Epithelial cell of esophagus (primary cell): ENCODE data around the gene PLCE1.

Experiments
- DNase-seq: peaks from one replicate; pipeline ENCODE4 v3.0.0; 2010; ENCODE audit warnings: low read depth
- H3K4me3 ChIP-seq: 2 replicates; pipeline ENCODE4 v1.5.1; 2011; ENCODE audit warnings: mild to moderate bottlenecking, low read length, control low read depth
- TF ChIP-seq, protein P1 (sequence below): IDR thresholded peaks from 2 replicates; pipeline ENCODE4 v1.5.1; 2011; ENCODE audit warnings: low read depth, mild to moderate bottlenecking, low read length, control low read depth, inconsistent platforms; ENCODE audit not compliant: insufficient read depth; ENCODE audit errors: missing control alignments

The PLCE1 gene

DNA sequence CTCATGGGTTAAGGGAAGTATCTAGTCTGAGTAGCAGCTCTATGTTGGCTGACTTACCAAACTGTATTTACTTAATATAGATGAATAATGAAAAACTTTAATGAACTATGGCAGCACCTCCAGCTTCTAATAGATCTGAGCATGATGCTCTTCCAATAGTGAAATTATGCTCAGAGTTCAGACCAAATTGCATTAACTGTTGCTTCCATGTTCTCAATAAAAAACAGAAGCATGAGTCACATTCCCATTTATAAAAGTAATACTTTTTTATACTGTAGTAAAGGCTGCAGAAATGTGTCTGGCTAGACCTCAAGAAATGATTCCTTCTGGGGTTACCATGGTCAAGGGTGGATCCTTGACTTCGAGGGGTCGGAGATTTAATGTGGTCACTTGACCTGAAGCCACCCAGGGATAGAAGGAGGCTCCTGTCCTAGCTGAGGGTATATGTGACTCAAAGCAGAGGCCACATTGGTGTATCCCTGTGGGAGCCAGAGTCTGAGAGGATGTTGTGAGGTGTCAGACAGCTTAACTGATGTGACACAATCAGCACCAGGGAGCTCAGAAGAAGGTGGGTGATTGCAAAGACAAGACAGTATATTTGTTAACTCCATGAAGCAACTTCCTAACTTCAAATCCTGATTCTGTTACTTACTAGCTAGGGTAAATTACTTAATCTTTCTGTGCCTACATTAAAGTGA, 19.8 kb upstream of the PLCE1 start:
- TF ChIP-seq, protein P1, sequence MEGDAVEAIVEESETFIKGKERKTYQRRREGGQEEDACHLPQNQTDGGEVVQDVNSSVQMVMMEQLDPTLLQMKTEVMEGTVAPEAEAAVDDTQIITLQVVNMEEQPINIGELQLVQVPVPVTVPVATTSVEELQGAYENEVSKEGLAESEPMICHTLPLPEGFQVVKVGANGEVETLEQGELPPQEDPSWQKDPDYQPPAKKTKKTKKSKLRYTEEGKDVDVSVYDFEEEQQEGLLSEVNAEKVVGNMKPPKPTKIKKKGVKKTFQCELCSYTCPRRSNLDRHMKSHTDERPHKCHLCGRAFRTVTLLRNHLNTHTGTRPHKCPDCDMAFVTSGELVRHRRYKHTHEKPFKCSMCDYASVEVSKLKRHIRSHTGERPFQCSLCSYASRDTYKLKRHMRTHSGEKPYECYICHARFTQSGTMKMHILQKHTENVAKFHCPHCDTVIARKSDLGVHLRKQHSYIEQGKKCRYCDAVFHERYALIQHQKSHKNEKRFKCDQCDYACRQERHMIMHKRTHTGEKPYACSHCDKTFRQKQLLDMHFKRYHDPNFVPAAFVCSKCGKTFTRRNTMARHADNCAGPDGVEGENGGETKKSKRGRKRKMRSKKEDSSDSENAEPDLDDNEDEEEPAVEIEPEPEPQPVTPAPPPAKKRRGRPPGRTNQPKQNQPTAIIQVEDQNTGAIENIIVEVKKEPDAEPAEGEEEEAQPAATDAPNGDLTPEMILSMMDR = no peak
- no peak for DNase-seq

DNA sequence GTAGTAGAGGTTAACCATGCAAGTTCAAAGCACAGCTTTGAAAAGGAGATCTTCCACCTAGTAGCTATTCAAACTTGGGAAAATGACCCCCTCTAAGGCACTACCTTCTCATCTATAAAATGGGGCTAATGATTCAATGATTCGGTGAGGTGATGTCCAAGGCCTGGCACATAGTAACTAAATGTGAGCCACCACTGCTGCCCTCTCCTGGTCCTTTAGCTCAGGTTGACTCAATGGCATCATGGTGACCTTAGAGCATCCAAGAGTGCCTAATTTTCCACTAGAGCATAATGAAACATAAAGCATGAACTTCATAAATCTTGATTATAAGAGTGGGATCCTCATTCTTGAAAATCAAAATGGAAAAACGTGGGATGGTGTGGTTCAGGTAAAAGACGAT, 16.3 kb upstream of the PLCE1 start:
- DNase-seq = no peak
- TF ChIP-seq, protein P1 = no peak
- no peak overlapping the region for H3K4me3 ChIP-seq

More for the DNA sequence above, 19.8 kb upstream of the PLCE1 start:
- no peak overlapping the region for H3K4me3 ChIP-seq

DNA sequence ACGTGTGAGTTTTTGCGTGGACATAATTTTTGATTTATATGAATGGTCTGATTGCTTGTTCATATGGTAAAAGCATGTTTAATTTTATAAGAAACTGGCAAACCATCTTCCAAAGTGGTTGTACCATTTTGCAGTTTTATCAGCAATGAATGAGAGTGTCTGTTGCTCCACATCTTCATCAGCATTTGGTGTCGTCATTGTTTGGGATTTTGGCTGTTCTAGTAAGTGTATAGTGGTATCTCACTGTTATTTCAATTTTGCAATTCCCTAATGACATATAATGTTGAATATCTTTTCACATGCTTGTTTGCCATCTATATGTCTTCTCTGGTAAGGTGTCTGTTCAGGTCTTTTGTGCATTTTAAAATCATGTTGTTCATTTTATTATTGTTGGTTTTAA, 13.2 kb upstream of the PLCE1 start:
- DNase-seq = no peak
- TF ChIP-seq, protein P1 = no peak
- no peak overlapping the region for H3K4me3 ChIP-seq

DNA sequence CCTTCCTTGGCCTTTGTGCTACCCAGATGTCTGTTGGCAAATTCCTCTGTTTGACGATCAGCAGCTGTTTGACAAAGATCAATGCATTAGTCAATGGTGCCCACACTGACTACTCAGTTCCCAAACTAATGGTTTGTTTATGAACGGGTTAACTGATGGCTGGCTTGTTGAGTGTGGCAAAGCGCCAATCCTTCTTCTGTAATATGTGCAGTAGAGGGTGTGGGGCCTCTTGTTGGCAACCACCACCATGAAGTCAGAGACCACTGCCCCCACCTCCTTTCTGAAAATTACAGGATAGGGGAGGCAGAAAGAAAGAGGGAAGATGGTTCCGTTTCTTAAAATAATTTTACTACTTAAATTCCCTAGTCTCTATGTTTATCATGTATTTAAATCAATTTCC, 2.6 kb upstream of the PLCE1 start:
- H3K4me3 ChIP-seq = no peak overlapping the region
- no peak for DNase-seq
- TF ChIP-seq, protein P1 = no peak

DNA sequence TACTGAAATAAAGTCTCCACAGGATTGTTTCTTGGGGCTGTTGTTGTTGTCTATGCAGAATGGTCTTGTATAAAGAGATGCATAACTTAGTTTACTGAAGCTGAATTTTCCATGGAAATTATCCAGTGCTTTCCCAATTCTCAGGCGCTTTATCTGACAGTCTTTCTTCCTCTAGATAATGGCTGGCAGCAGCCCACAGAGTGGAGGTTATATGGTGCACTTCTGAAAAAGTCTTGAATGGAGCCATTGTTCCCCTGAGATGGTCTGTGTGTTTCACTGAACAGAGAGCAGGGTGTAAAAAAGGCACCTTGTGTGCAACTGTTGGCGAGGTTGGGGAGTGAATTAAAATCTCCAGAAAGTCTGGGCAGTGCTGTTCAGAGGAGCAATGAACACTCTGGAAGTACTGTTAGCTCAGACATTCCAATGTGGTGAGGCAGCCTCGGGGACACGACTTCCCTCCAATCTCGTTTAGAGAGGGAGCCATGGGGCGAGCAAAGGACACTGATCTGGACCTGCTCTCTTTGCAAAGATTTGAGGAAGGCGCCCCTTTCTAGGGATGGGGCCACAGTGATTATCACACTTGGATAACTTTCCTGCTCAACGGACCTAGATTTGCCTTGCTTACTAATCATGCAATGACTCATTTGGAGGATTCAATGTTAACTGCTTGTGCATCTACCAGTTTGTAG, 2.0 kb upstream of the PLCE1 start:
- H3K4me3 ChIP-seq = no peak overlapping the region
- TF ChIP-seq, protein P1 = no peak
- DNase-seq = peak; percentile 55

DNA sequence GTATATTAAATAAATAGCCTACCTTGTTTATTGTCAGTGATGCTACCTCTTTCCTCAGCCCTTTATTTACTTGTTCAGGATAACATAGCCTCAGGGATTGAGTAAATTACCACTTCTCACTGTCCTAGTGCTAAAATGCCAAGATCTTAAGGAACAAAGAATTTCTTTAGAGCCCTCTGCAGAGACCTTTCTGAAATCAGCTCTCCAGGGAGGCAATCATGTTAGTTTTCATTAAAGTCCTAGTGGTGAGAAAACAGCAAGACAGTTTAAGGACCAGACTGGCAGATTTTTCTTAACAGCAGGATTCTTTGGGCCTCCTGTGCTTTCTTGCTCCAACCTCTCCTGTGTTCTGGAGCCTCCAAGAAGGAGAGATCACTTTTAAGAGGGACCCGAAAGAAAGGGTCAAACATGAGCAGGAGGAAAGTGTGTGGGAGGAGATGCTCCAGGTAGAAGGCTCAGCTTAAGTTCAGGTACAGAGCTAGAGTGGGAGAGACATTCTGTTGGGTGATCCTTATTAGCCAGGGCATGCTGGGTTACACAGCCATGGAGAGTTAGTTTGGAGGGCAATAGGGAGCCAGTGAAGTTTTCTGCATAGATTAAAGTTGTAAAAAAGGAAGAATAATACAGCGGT, 1.2 kb upstream of the PLCE1 start:
- TF ChIP-seq, protein P1 = peak; percentile 30
- H3K4me3 ChIP-seq = no peak overlapping the region
- DNase-seq = no peak
